Thyroid gland (tissue), 4 donors: ENCODE data around the gene GPATCH11.

ENCODE experiments used
- POLR2A ChIP-seq, 2 donors: fragments of 450-650 bp; IDR thresholded peaks; one replicate each; pipeline ENCODE4 v1.6.1; 2017; ENCODE audit warnings: antibody characterized with exemption in 2 of 2, mild to moderate bottlenecking in 2 of 2, moderate library complexity in 1 of 2
- TF ChIP-seq, protein P1 (sequence below), 6 experiments: fragments of 200-600 bp in 3 of 6; fragments of 450-650 bp in 3 of 6; sonication (generic) in 3 of 6; IDR thresholded peaks; one replicate each; pipeline ENCODE4 v1.5.1; 2016 to 2019; ENCODE audit warnings: antibody characterized with exemption in 6 of 6, mild to moderate bottlenecking in 2 of 6, inconsistent platforms in 1 of 6, moderate library complexity in 1 of 6

GRCh38 chr2:37132914-37133313, 48.6 kb downstream of the GPATCH11 start:
- TF ChIP-seq, protein P1, sequence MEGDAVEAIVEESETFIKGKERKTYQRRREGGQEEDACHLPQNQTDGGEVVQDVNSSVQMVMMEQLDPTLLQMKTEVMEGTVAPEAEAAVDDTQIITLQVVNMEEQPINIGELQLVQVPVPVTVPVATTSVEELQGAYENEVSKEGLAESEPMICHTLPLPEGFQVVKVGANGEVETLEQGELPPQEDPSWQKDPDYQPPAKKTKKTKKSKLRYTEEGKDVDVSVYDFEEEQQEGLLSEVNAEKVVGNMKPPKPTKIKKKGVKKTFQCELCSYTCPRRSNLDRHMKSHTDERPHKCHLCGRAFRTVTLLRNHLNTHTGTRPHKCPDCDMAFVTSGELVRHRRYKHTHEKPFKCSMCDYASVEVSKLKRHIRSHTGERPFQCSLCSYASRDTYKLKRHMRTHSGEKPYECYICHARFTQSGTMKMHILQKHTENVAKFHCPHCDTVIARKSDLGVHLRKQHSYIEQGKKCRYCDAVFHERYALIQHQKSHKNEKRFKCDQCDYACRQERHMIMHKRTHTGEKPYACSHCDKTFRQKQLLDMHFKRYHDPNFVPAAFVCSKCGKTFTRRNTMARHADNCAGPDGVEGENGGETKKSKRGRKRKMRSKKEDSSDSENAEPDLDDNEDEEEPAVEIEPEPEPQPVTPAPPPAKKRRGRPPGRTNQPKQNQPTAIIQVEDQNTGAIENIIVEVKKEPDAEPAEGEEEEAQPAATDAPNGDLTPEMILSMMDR (IDR thresholded peaks at IDR 0.05), result no peak
- no peak for TF ChIP-seq POLR2A (IDR thresholded peaks at IDR 0.05)
